ENCODE results near the gene ABLIM3. TPM values are rescaled to one million over a fixed set of nuclear protein-coding genes. Genes with fewer than 3 reads are reported as not detected.

The ABLIM3 gene
- total and polyA plus RNA-seq, 2 experiments from 2014 or later = 0.19 to 2.2 TPM

- no peaks in the 10 kb centered on the region for H3K36me3 ChIP-seq (ENCODE audit: insufficient read depth)
- no peak overlapping the region for H2AFZ ChIP-seq
- peaks cover 24% of the 10 kb centered on the region; the same call in 2 of the 3 replicates for H3K4me1 Mint-ChIP-seq
- no peak for ATAC-seq
- no peaks in the 10 kb centered on the region; the same call in 1 of the 2 replicates for H4K20me1 ChIP-seq (replicated peaks; ENCODE audit: insufficient read depth)
- no peaks in the 10 kb centered on the region for H3K79me2 ChIP-seq (replicated peaks; ENCODE audit: insufficient read depth)
- H3K4me1 ChIP-seq (ENCODE audit: insufficient read depth) = peaks cover 20% of the 10 kb centered on the region
- DNase-seq (ENCODE audit: low spot score) = no peak
- H3K9me2 ChIP-seq (ENCODE audit: insufficient read depth) = 0 out of 2 replicates have a peak, but pooled peaks cover 6% of the 10 kb centered on the region
- no peaks in the 10 kb centered on the region for H3F3A ChIP-seq (replicated peaks; ENCODE audit: low read depth)
- no peak overlapping the region for H3K4me3 Mint-ChIP-seq
- no peaks in the 10 kb centered on the region for H3K9me3 Mint-ChIP-seq
- no peak overlapping the region for H3K27ac ChIP-seq (ENCODE audit: low read depth)
- no peak overlapping the region for H3K4me3 ChIP-seq
- peaks cover 38% of the 10 kb centered on the region for H3K27me3 ChIP-seq (ENCODE audit: insufficient read depth)
- H3K27ac Mint-ChIP-seq = no peak overlapping the region
- no peak overlapping the region for H3K4me2 ChIP-seq
- no peak for TF ChIP-seq ZNF462 (CRISPR knock-in tag; IDR thresholded peaks at IDR 0.05)
- peaks cover 36% of the 10 kb centered on the region for H3K27me3 Mint-ChIP-seq (ENCODE audit: insufficient read depth, low read depth, poor library complexity)
- no peaks in the 10 kb centered on the region for H3K36me3 Mint-ChIP-seq (ENCODE audit: low read depth)
These were observed 133.6 kb downstream of the ABLIM3 start for GRCh38 chr5:149274939-149275338.

- Histone ChIP-seq H3K4me3 (no peak overlapping the region), H3K4me1 (ENCODE audit: insufficient read depth) (peaks cover 15% of the 10 kb centered on the region), H3K79me2 (replicated peaks; ENCODE audit: insufficient read depth) (no peaks in the 10 kb centered on the region), H3K4me2 (no peak overlapping the region), H3K27me3 (ENCODE audit: insufficient read depth) (peaks cover 14% of the 10 kb centered on the region), H2AFZ (no peak overlapping the region), H3K27ac (ENCODE audit: low read depth) (no peak overlapping the region), H3F3A (replicated peaks; ENCODE audit: low read depth) (no peaks in the 10 kb centered on the region), H3K36me3 (ENCODE audit: insufficient read depth) (no peaks in the 10 kb centered on the region), H3K9me2 (ENCODE audit: insufficient read depth) (0 out of 2 replicates have a peak, but pooled peaks cover 6% of the 10 kb centered on the region), H4K20me1 (replicated peaks; ENCODE audit: insufficient read depth) (no peaks in the 10 kb centered on the region; the same call in 1 of the 2 replicates)
- H3K4me1 Mint-ChIP-seq = peaks cover 13% of the 10 kb centered on the region; the same call in 2 of the 3 replicates
- H3K4me3 Mint-ChIP-seq = no peak overlapping the region
- H3K27me3 Mint-ChIP-seq (ENCODE audit: insufficient read depth, low read depth, poor library complexity) = peaks cover 14% of the 10 kb centered on the region
- ATAC-seq = no peak
- DNase-seq (ENCODE audit: low spot score) = no peak
- no peak overlapping the region; the same call in 1 of the 2 replicates for H3K27ac Mint-ChIP-seq
- TF ChIP-seq CREB1 (CRISPR knock-in tag; IDR thresholded peaks at IDR 0.05; ENCODE audit: low read depth) (no peak), ZNF331 (CRISPR knock-in tag; IDR thresholded peaks at IDR 0.05; ENCODE audit: low read depth) (no peak), POLR2AphosphoS5 (IDR thresholded peaks at IDR 0.05; ENCODE audit: low read depth) (no peak), NANOG (IDR thresholded peaks at IDR 0.05; ENCODE audit: borderline replicate concordance) (no peak), CTCF (conservative IDR thresholded peaks at IDR 0.05; ENCODE audit: low read depth in 2 of 2) (no peak), STAT1 (IDR thresholded peaks at IDR 0.05; ENCODE audit: unreplicated experiment) (no peak)
- H3K9me3 Mint-ChIP-seq = no peaks in the 10 kb centered on the region
- no peaks in the 10 kb centered on the region for H3K36me3 Mint-ChIP-seq (ENCODE audit: low read depth)
These were observed 136.5 kb downstream of the ABLIM3 start for GRCh38 chr5:149277801-149278200.

Measured in GM23338 (cell line).